GM19467 (cell line): ENCODE measurements around the gene FKBP14.

Experiments
- ATAC-seq: cut with Tn5 transposase; IDR thresholded peaks from one replicate; pipeline ENCODE4 v1.9.1; 2021; ENCODE audit warnings: mild to moderate bottlenecking, moderate library complexity; ENCODE audit not compliant: unreplicated experiment

Gene FKBP14

GRCh38 chr7:29993140-29993539 is 33.4 kb downstream of the FKBP14 start:
- no peak for ATAC-seq

- ATAC-seq: no peak
Measured at GRCh38 chr7:29991937-29992336, 34.6 kb downstream of the FKBP14 start.

GRCh38 chr7:29990931-29991330 is 35.6 kb downstream of the FKBP14 start:
- no peak for ATAC-seq

- peak; percentile 34 for ATAC-seq
Measured at GRCh38 chr7:29989257-29989995, 37.1 kb downstream of the FKBP14 start, which contains the start of gene SCRN1. SCRN1 (minus strand) TSS chr7:29989801; CDS start chr7:29969067, 20,734 bp downstream.

GRCh38 chr7:29988424-29989256 is 37.9 kb downstream of the FKBP14 start:
- ATAC-seq: peak; percentile 35

- ATAC-seq: no peak
Measured at GRCh38 chr7:29987811-29988317, 38.6 kb downstream of the FKBP14 start.

- ATAC-seq: no peak
Measured at GRCh38 chr7:29987083-29987482, 39.4 kb downstream of the FKBP14 start.

- ATAC-seq: no peak
Measured at GRCh38 chr7:29980151-29980550, 46.4 kb downstream of the FKBP14 start.

- no peak for ATAC-seq
Measured at GRCh38 chr7:29977886-29978651, 48.4 kb downstream of the FKBP14 start.

GRCh38 chr7:29976673-29977415 is 49.7 kb downstream of the FKBP14 start:
- ATAC-seq: no peak

GRCh38 chr7:29976266-29976665 is 50.2 kb downstream of the FKBP14 start:
- ATAC-seq: no peak

- no peak for ATAC-seq
Measured at GRCh38 chr7:29975561-29975960, 50.9 kb downstream of the FKBP14 start.

- ATAC-seq: no peak
Measured at GRCh38 chr7:29974286-29974685, 52.2 kb downstream of the FKBP14 start.

- no peak for ATAC-seq
Measured at GRCh38 chr7:29972315-29972669, 54.2 kb downstream of the FKBP14 start.

- no peak for ATAC-seq
Measured at GRCh38 chr7:29971566-29972314, 54.8 kb downstream of the FKBP14 start.

- ATAC-seq: no peak
Measured at GRCh38 chr7:29970158-29970557, 56.3 kb downstream of the FKBP14 start.

GRCh38 chr7:29969738-29970137 is 56.8 kb downstream of the FKBP14 start:
- ATAC-seq: no peak

GRCh38 chr7:29968683-29969395 is 57.7 kb downstream of the FKBP14 start:
- ATAC-seq: no peak

- ATAC-seq: no peak
Measured at GRCh38 chr7:29965030-29965429, 61.5 kb downstream of the FKBP14 start.
